Renal cortical epithelial cell (primary cell): ENCODE measurements around the gene NACAD. TPM values are rescaled to one million over a fixed set of nuclear protein-coding genes. Genes with fewer than 3 reads are reported as not detected.

Source experiments
- DNase-seq: peaks from one replicate; pipeline ENCODE4 v3.0.0-alpha.2; 2011; ENCODE audit warnings: low read depth
- total RNA-seq: library from RNA; depleted of rRNA; stranded (reverse); fragments of >200 nt; gene quantifications from 2 replicates; pipeline ENCODE4 v1.2.3, GENCODE V29; 2014

Gene NACAD
- total RNA-seq, 1 donor from 2014 or later: 7.4 TPM

GRCh38 chr7:45075355-45075644 is 13.5 kb downstream of the NACAD start:
- no peak for DNase-seq

GRCh38 chr7:45074528-45075354 is 14.0 kb downstream of the NACAD start:
- DNase-seq: no peak

- peak; percentile 25 for DNase-seq
Measured at GRCh38 chr7:45073786-45074527, 14.8 kb downstream of the NACAD start.

GRCh38 chr7:45073031-45073785 is 15.6 kb downstream of the NACAD start:
- no peak for DNase-seq

GRCh38 chr7:45072131-45073030 is 16.4 kb downstream of the NACAD start:
- no peak for DNase-seq

GRCh38 chr7:45071528-45071927 is 17.2 kb downstream of the NACAD start:
- DNase-seq: no peak

GRCh38 chr7:45070254-45070642 is 18.5 kb downstream of the NACAD start:
- DNase-seq: no peak

GRCh38 chr7:45069444-45070253 is 19.1 kb downstream of the NACAD start:
- no peak for DNase-seq

GRCh38 chr7:45068236-45069023 is 20.3 kb downstream of the NACAD start:
- no peak for DNase-seq

- DNase-seq: no peak
Measured at GRCh38 chr7:45067582-45067981, 21.2 kb downstream of the NACAD start.

- DNase-seq: no peak
Measured at GRCh38 chr7:45066409-45066808, 22.4 kb downstream of the NACAD start.

- no peak for DNase-seq
Measured at GRCh38 chr7:45065031-45065995, 23.5 kb downstream of the NACAD start.

- DNase-seq: no peak
Measured at GRCh38 chr7:45064047-45064725, 24.6 kb downstream of the NACAD start.

GRCh38 chr7:45061806-45062425 is 26.9 kb downstream of the NACAD start:
- DNase-seq: no peak

- no peak for DNase-seq
Measured at GRCh38 chr7:45061352-45061751, 27.4 kb downstream of the NACAD start.

- no peak for DNase-seq
Measured at GRCh38 chr7:45060295-45060694, 28.5 kb downstream of the NACAD start.

- peak; percentile 7 for DNase-seq
Measured at GRCh38 chr7:45057878-45058277, 30.9 kb downstream of the NACAD start.
